PFSK-1 (cell line): ENCODE data around the gene SETDB2.

Source experiments
- FOXP2 ChIP-seq: optimal IDR thresholded peaks from 2 replicates; pipeline ENCODE3; 2011; ENCODE audit warnings: borderline replicate concordance, control low read depth, inconsistent platforms; ENCODE audit not compliant: insufficient read depth; ENCODE audit errors: extremely low read length, extremely low read depth
- POLR2AphosphoS5 ChIP-seq: IDR thresholded peaks from 2 replicates; pipeline ENCODE4 v1.6.1; 2012; ENCODE audit warnings: low read depth, mild to moderate bottlenecking, control low read depth, low read length, moderate library complexity
- SIN3A ChIP-seq: IDR thresholded peaks from 2 replicates; pipeline ENCODE4 v1.6.1; 2012; ENCODE audit warnings: mild to moderate bottlenecking, low read length, moderate library complexity, borderline replicate concordance; ENCODE audit not compliant: insufficient read depth
- TAF1 ChIP-seq: IDR thresholded peaks from 2 replicates; pipeline ENCODE4 v1.6.1; 2012; ENCODE audit warnings: low read length, control low read depth, borderline replicate concordance; ENCODE audit not compliant: insufficient read depth
- TF ChIP-seq, protein P1 (sequence below), 2 experiments: IDR thresholded peaks; 2 replicates each; pipeline versions ENCODE4 v1.6.1 to v1.8.0; 2011 to 2012; ENCODE audit warnings: low read depth in 2 of 2, low read length in 2 of 2, control low read depth in 1 of 2, inconsistent platforms in 1 of 2, mild to moderate bottlenecking in 1 of 2, moderate library complexity in 1 of 2; ENCODE audit not compliant: insufficient read depth in 1 of 2

The SETDB2 gene

DNA sequence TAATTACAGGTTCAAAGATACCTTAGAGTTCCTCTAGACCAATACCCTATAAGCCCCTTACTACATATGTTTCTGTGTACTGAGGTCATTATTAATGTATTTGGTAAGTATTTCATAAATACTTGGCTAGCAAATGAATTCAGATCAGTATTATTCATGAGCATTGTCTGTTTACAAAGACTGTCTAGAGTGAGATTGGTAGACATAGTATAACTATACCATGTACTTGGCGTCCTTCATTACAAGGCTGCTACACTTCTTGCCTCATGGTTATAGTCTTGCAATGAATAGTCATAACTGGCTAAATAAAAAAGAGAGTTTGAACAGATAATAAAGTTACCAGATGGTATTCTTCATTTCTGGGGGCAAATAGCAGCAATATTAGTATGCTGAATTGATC, 12.1 kb downstream of the SETDB2 start:
- no peak for TF ChIP-seq SIN3A
- no peak for TF ChIP-seq POLR2AphosphoS5
- no peak for TF ChIP-seq FOXP2
- TF ChIP-seq, protein P1, sequence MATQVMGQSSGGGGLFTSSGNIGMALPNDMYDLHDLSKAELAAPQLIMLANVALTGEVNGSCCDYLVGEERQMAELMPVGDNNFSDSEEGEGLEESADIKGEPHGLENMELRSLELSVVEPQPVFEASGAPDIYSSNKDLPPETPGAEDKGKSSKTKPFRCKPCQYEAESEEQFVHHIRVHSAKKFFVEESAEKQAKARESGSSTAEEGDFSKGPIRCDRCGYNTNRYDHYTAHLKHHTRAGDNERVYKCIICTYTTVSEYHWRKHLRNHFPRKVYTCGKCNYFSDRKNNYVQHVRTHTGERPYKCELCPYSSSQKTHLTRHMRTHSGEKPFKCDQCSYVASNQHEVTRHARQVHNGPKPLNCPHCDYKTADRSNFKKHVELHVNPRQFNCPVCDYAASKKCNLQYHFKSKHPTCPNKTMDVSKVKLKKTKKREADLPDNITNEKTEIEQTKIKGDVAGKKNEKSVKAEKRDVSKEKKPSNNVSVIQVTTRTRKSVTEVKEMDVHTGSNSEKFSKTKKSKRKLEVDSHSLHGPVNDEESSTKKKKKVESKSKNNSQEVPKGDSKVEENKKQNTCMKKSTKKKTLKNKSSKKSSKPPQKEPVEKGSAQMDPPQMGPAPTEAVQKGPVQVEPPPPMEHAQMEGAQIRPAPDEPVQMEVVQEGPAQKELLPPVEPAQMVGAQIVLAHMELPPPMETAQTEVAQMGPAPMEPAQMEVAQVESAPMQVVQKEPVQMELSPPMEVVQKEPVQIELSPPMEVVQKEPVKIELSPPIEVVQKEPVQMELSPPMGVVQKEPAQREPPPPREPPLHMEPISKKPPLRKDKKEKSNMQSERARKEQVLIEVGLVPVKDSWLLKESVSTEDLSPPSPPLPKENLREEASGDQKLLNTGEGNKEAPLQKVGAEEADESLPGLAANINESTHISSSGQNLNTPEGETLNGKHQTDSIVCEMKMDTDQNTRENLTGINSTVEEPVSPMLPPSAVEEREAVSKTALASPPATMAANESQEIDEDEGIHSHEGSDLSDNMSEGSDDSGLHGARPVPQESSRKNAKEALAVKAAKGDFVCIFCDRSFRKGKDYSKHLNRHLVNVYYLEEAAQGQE (IDR thresholded peaks at IDR 0.05; ENCODE audit: insufficient read depth in 1 of 2, low read depth in 2 of 2, low read length in 2 of 2), result no peak
- no peak for TF ChIP-seq TAF1

DNA sequence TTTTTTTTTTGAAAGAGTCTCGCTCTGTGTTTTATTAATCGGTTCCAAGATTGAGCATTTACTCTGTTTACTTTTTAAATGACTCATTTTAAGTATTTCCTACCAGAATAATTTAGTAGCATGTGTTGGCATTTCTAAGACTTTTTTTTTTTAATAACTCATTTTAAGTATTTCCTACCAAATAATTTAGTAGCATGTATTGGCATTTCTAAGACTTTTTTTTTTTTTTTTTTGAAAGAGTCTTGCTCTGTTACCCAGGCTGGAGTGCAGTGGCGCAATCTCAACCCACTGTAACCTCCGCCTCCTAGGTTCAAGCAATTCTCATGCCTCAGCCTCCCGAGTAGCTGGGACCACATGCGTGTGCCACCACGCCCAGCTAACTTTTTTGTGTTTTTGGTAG, 13.1 kb downstream of the SETDB2 start:
- TF ChIP-seq POLR2AphosphoS5, result no peak
- TF ChIP-seq, protein P1 (IDR thresholded peaks at IDR 0.05; ENCODE audit: insufficient read depth in 1 of 2, low read depth in 2 of 2, low read length in 2 of 2), result no peak
- TF ChIP-seq SIN3A, result no peak
- no peak for TF ChIP-seq FOXP2
- TF ChIP-seq TAF1, result no peak

DNA sequence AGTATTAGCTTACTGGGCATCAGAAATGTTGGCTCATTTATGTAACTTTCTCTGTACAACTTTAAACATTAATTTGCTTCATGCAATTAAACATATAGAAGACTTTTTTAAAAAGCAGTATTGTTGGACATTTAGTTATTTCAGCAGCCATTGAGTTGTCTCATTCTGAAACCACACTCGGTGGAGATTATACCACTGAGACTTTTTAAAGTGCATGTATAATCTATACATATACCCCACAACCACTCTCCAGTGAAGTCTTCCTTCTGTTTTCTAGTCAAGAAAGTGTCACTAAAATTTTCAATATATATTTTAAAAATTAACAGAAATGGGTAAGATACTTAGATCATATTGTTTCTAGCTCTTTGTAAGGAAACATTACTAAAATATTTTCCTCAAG, 15.5 kb downstream of the SETDB2 start:
- no peak for TF ChIP-seq SIN3A
- TF ChIP-seq TAF1, result no peak
- TF ChIP-seq FOXP2, result no peak
- TF ChIP-seq POLR2AphosphoS5, result no peak
- TF ChIP-seq, protein P1 (IDR thresholded peaks at IDR 0.05; ENCODE audit: insufficient read depth in 1 of 2, low read depth in 2 of 2, low read length in 2 of 2), result no peak

DNA sequence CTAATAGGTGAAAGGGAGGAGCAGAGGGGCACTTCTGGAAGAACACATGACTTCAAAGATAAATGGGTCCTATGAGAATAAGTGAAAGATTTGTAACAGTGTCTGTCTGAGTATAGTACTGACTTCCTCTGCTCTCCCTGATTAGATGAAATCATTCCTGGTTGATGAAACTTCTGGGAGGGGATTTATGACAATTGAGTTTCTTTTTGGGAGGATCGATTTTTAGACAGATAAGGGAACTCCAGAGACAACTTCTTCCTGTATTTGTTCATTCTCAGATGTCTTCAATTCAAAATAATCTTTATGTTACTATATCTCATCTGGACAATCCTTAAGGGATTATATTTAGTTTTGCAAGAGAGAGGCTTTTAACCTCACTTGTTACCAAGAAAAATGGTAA, 20.0 kb downstream of the SETDB2 start:
- TF ChIP-seq, protein P1 (IDR thresholded peaks at IDR 0.05; ENCODE audit: insufficient read depth in 1 of 2, low read depth in 2 of 2, low read length in 2 of 2), result no peak
- TF ChIP-seq SIN3A, result no peak
- TF ChIP-seq POLR2AphosphoS5, result no peak
- no peak for TF ChIP-seq FOXP2
- TF ChIP-seq TAF1, result no peak

GRCh38 chr13:49464621-49465325, 20.7 kb downstream of the SETDB2 start:
- no peak for TF ChIP-seq POLR2AphosphoS5
- TF ChIP-seq, protein P1 (IDR thresholded peaks at IDR 0.05; ENCODE audit: insufficient read depth in 1 of 2, low read depth in 2 of 2, low read length in 2 of 2), result no peak
- no peak for TF ChIP-seq TAF1
- no peak for TF ChIP-seq SIN3A
- TF ChIP-seq FOXP2, result no peak
